Urothelium cell line (cell line): ENCODE measurements around the gene MYO5C.

Experiments
- DNase-seq: peaks from one replicate; pipeline ENCODE4 v3.0.0; 2011; ENCODE audit warnings: low spot score, mixed read lengths
- FAIRE-seq: peaks from 2 replicates; lab custom pipeline; 2011; peaks lifted over from hg19 to GRCh38; lab: Jason Lieb, UNC

MYO5C gene

GRCh38 chr15:52295421-52296001 is at the start of gene MYO5C:
Gene MYO5C, minus strand, starts transcription at chr15:52295804. Its CDS starts 168 bp downstream, at chr15:52295636.
- no peak for FAIRE-seq
- no peak for DNase-seq

GRCh38 chr15:52344592-52344991 is 49.0 kb upstream of the MYO5C start:
- DNase-seq, result no peak
- FAIRE-seq, result no peak

- FAIRE-seq (no peak), DNase-seq (no peak)
Measured at GRCh38 chr15:52343831-52344230, 48.2 kb upstream of the MYO5C start.

GRCh38 chr15:52340093-52340492 is 44.5 kb upstream of the MYO5C start:
- FAIRE-seq (no peak), DNase-seq (no peak)

GRCh38 chr15:52338891-52339290 is 43.3 kb upstream of the MYO5C start:
- DNase-seq, result no peak
- no peak for FAIRE-seq

- FAIRE-seq (no peak), DNase-seq (no peak)
Measured at GRCh38 chr15:52338058-52338457, 42.5 kb upstream of the MYO5C start.

GRCh38 chr15:52337198-52337853 is 41.7 kb upstream of the MYO5C start:
- peak; percentile 54 for DNase-seq
- FAIRE-seq, result no peak

- no peak for FAIRE-seq
- DNase-seq, result no peak
Measured at GRCh38 chr15:52336529-52336928, 40.9 kb upstream of the MYO5C start.

GRCh38 chr15:52334491-52335160 is 39.0 kb upstream of the MYO5C start:
- DNase-seq (no peak), FAIRE-seq (no peak)

GRCh38 chr15:52331490-52332240 is 36.1 kb upstream of the MYO5C start:
- no peak for FAIRE-seq
- DNase-seq, result peak; percentile 27

GRCh38 chr15:52329987-52330386 is 34.4 kb upstream of the MYO5C start:
- FAIRE-seq (no peak), DNase-seq (no peak)

- no peak for DNase-seq
- no peak for FAIRE-seq
Measured at GRCh38 chr15:52329150-52329549, 33.5 kb upstream of the MYO5C start.

- FAIRE-seq (no peak), DNase-seq (no peak)
Measured at GRCh38 chr15:52328680-52329079, 33.1 kb upstream of the MYO5C start.

GRCh38 chr15:52326756-52327155 is 31.2 kb upstream of the MYO5C start:
- DNase-seq (no peak), FAIRE-seq (no peak)

GRCh38 chr15:52324109-52324508 is 28.5 kb upstream of the MYO5C start:
- DNase-seq (no peak), FAIRE-seq (no peak)

GRCh38 chr15:52318729-52319500 is 23.3 kb upstream of the MYO5C start:
- FAIRE-seq, result no peak

GRCh38 chr15:52317688-52318087 is 22.1 kb upstream of the MYO5C start:
- DNase-seq, result no peak
- no peak for FAIRE-seq

More at GRCh38 chr15:52318729-52319500, 23.3 kb upstream of the MYO5C start:
- DNase-seq, result no peak

GRCh38 chr15:52317022-52317421 is 21.4 kb upstream of the MYO5C start:
- FAIRE-seq, result no peak

GRCh38 chr15:52309154-52309548 is 13.5 kb upstream of the MYO5C start:
- FAIRE-seq (no peak), DNase-seq (no peak)

More at GRCh38 chr15:52317022-52317421, 21.4 kb upstream of the MYO5C start:
- DNase-seq, result no peak

- FAIRE-seq, result no peak
- DNase-seq, result no peak
Measured at GRCh38 chr15:52308446-52309153, 13.0 kb upstream of the MYO5C start.
